Testis (tissue), 3 donors: ENCODE results near the gene DCDC2B. TPM values are rescaled to one million over a fixed set of nuclear protein-coding genes. Genes with fewer than 3 reads are reported as not detected.
"Not testable (repeated sequence)": the region's sequence is repeated elsewhere in the genome, so short reads cannot be mapped to it uniquely, and the experiment has no call there.

Source experiments
- DNase-seq: peaks from one replicate; pipeline ENCODE4 v3.0.0-alpha.2; 2019
- H3K27ac ChIP-seq, 2 donors: fragments of 200-600 bp; sonication (generic); one replicate each; pipeline ENCODE4 v1.5.1; 2019
- H3K27me3 ChIP-seq: fragments of 200-600 bp; sonication (generic); one replicate; pipeline ENCODE4 v1.5.1; 2019
- H3K36me3 ChIP-seq: fragments of 200-600 bp; sonication (generic); one replicate; pipeline ENCODE4 v1.5.1; 2017; ENCODE audit warnings: low read depth; ENCODE audit errors: missing control alignments
- H3K4me1 ChIP-seq: fragments of 200-600 bp; sonication (generic); one replicate; pipeline ENCODE4 v1.5.1; 2019
- H3K4me3 ChIP-seq, 2 donors: fragments of 200-600 bp; sonication (generic); one replicate each; pipeline ENCODE4 v1.5.1; 2017 to 2019
- H3K9me3 ChIP-seq: fragments of 200-600 bp; sonication (generic); one replicate; pipeline ENCODE4 v1.5.1; 2017
- CTCF ChIP-seq, 3 experiments: fragments of 450-650 bp in 2 of 3; fragments of 200-600 bp in 1 of 3; sonication (generic) in 1 of 3; IDR thresholded peaks; one replicate each; pipeline ENCODE4 v1.5.1; 2016 to 2019; ENCODE audit warnings: antibody characterized with exemption in 3 of 3, mild to moderate bottlenecking in 2 of 3, moderate library complexity in 1 of 3
- POLR2A ChIP-seq: fragments of 450-650 bp; IDR thresholded peaks from one replicate; pipeline ENCODE4 v1.6.1; 2017; ENCODE audit warnings: antibody characterized with exemption, mild to moderate bottlenecking, moderate library complexity
- WGBS, 2 donors: methylation state at CpG; one replicate each; pipeline ENCODE4 v1.1.5; 2018; 5-methylcytosine and 5-hydroxymethylcytosine counted together
- intact Hi-C: fragments of 100-400 bp; cut with DNase I; formaldehyde crosslinking; loops from one replicate; pipeline ENCODE4 v1.15.1; 2023; ENCODE audit warnings: low total_unique reads
- polyA plus RNA-seq: library from polyadenylated mRNA; stranded (reverse); fragments of 350-450 nt; fragmentation: Illumina TruSeq; extraction: RNeasy Lipid Tissue Mini Kit (QIAGEN cat#74804); gene quantifications from one replicate; pipeline ENCODE4 v1.2.3, GENCODE V29; 2014; ENCODE audit warnings: low read depth, low replicate concordance; ENCODE audit not compliant: insufficient read depth
- total RNA-seq, 2 donors: library from RNA; depleted of rRNA; stranded (reverse); fragments of >200 nt; gene quantifications; one replicate each; pipeline ENCODE4 v1.2.3, GENCODE V29; 2016

Gene DCDC2B
- total and polyA plus RNA-seq, 3 donors from 2014 or later, result 0.81 to 2.6 (median 1.7) TPM

GRCh38 chr1:32250893-32251716 lies 42.2 kb downstream of the DCDC2B start, which contains the start of gene LCK:
Gene LCK (plus strand): TSS chr1:32251265. CDS start chr1:32274330, 23,065 bp downstream.
- Histone ChIP-seq H3K36me3 (no peaks in the 10 kb centered on the region), H3K27me3 (no peaks in the 10 kb centered on the region), H3K4me3 (no peak within 1 kb of the TSS), H3K27ac (peak within 1 kb of the TSS in 1 of 2 donors; percentile 26), H3K9me3 (no peaks in the 10 kb centered on the region), H3K4me1 (peaks cover 40% of the 10 kb centered on the region)
- WGBS, 2 donors, result 81 to 84% methylated on average over 17 to 25 of the region's 25 CpGs
- no peak for DNase-seq
- TF ChIP-seq CTCF (IDR thresholded peaks at IDR 0.05) (no peak), POLR2A (no peak)
- intact Hi-C loops, result no loop called here

- TF ChIP-seq CTCF (IDR thresholded peaks at IDR 0.05), result no peak
- TF ChIP-seq POLR2A, result no peak
- Histone ChIP-seq H3K4me3 (no peak overlapping the region), H3K9me3 (no peaks in the 10 kb centered on the region), H3K4me1 (peaks cover 23% of the 10 kb centered on the region), H3K36me3 (no peaks in the 10 kb centered on the region), H3K27ac (no peak overlapping the region), H3K27me3 (no peaks in the 10 kb centered on the region)
- WGBS, 2 donors, result 88 to 91% methylated on average over 10 of the region's 10 CpGs
- intact Hi-C loops, result no loop called here
- no peak for DNase-seq
Measured at GRCh38 chr1:32255072-32256071, 46.5 kb downstream of the DCDC2B start.

GRCh38 chr1:32256473-32257226 lies 47.8 kb downstream of the DCDC2B start:
- TF ChIP-seq POLR2A (no peak), CTCF (IDR thresholded peaks at IDR 0.05) (no peak)
- DNase-seq, result no peak
- no peaks in the 10 kb centered on the region for H3K9me3 ChIP-seq
- no peak overlapping the region for H3K27ac ChIP-seq
- peaks cover 10% of the 10 kb centered on the region for H3K4me1 ChIP-seq
- H3K4me3 ChIP-seq, result no peak overlapping the region
- intact Hi-C loops, result no loop called here
- 87 to 90% methylated on average over 9 of the region's 9 CpGs for WGBS, 2 donors
- no peaks in the 10 kb centered on the region for H3K27me3 ChIP-seq
- no peaks in the 10 kb centered on the region for H3K36me3 ChIP-seq

- intact Hi-C loops, result no loop called here
- H3K4me1 ChIP-seq, result peaks cover 7% of the 10 kb centered on the region
- no peak overlapping the region for H3K4me3 ChIP-seq
- H3K9me3 ChIP-seq, result no peaks in the 10 kb centered on the region
- DNase-seq, result no peak
- H3K27ac ChIP-seq, result no peak overlapping the region
- TF ChIP-seq CTCF (IDR thresholded peaks at IDR 0.05) (no peak), POLR2A (no peak)
- H3K27me3 ChIP-seq, result no peaks in the 10 kb centered on the region
- 88 to 91% methylated on average over 6 of the region's 6 CpGs for WGBS, 2 donors
- H3K36me3 ChIP-seq, result no peaks in the 10 kb centered on the region
Measured at GRCh38 chr1:32257227-32257508, 48.3 kb downstream of the DCDC2B start.

GRCh38 chr1:32263236-32263593 lies 54.3 kb downstream of the DCDC2B start:
- H3K4me1 ChIP-seq, DNase-seq, H3K4me3 ChIP-seq, H3K36me3 ChIP-seq, H3K27ac ChIP-seq, H3K27me3 ChIP-seq, intact Hi-C loops, H3K9me3 ChIP-seq: not testable (repeated sequence)
- 93 to 94% methylated on average over 4 of the region's 4 CpGs for WGBS, 2 donors
